ENCODE data around the gene SPG7. TPM values are rescaled to one million over a fixed set of nuclear protein-coding genes. Genes with fewer than 3 reads are reported as not detected.

The SPG7 gene
- total RNA-seq, 2 experiments from 2014 or later: 68.6 to 76.7 TPM

- no peaks in the 10 kb centered on the region for H3K9me3 Mint-ChIP-seq (ENCODE audit: low read depth)
- no peaks in the 10 kb centered on the region for H3K27me3 Mint-ChIP-seq
- CTCF ChIA-PET: interaction anchor here (0.7 to 0.9 kb wide), 3 partner anchors 12 to 31 kb away, joined by 3 to 4 read pairs (median 3); partner anchors contain the start of gene CPNE7
- H3K4me1 Mint-ChIP-seq: peaks cover 16% of the 10 kb centered on the region
- DNase-seq (no peak), ATAC-seq (no peak)
- intact Hi-C loops (cut with DNase I, micrococcal nuclease): no loop called here
- no peak overlapping the region for H3K27ac Mint-ChIP-seq
- no peaks in the 10 kb centered on the region for H3K36me3 Mint-ChIP-seq (ENCODE audit: low read depth)
- POLR2A ChIA-PET: no interaction called here
- H3K4me3 Mint-ChIP-seq: peak overlapping the region; percentile 24
Observed at GRCh38 chr16:89602952-89603590, 94.9 kb downstream of the SPG7 start.

- intact Hi-C loops (cut with DNase I, micrococcal nuclease): no loop called here
- Mint-ChIP-seq H3K27ac (no peak overlapping the region), H3K9me3 (ENCODE audit: low read depth) (no peaks in the 10 kb centered on the region), H3K4me1 (peaks cover 13% of the 10 kb centered on the region), H3K36me3 (ENCODE audit: low read depth) (no peaks in the 10 kb centered on the region), H3K4me3 (no peak overlapping the region), H3K27me3 (no peaks in the 10 kb centered on the region)
- no peak for ATAC-seq
- DNase-seq: no peak
- ChIA-PET CTCF (no interaction called here), POLR2A (no interaction called here)
Observed at GRCh38 chr16:89604764-89605163, 96.6 kb downstream of the SPG7 start.

- ChIA-PET CTCF (interaction anchor here (0.6 kb wide), 1 partner anchor 10 kb away, joined by 3 read pairs; no protein-coding TSS in a partner anchor), POLR2A (no interaction called here)
- intact Hi-C loops (cut with DNase I, micrococcal nuclease): no loop called here
- ATAC-seq (no peak), DNase-seq (no peak)
- Mint-ChIP-seq H3K9me3 (ENCODE audit: low read depth) (no peaks in the 10 kb centered on the region), H3K27ac (no peak overlapping the region), H3K4me3 (no peak overlapping the region), H3K4me1 (peaks cover 13% of the 10 kb centered on the region), H3K27me3 (no peaks in the 10 kb centered on the region), H3K36me3 (ENCODE audit: low read depth) (no peaks in the 10 kb centered on the region)
Observed at GRCh38 chr16:89605186-89605970, 97.2 kb downstream of the SPG7 start.

GRCh38 chr16:89606006-89606405 lies 97.8 kb downstream of the SPG7 start:
- Mint-ChIP-seq H3K27ac (no peak overlapping the region), H3K4me3 (no peak overlapping the region), H3K9me3 (ENCODE audit: low read depth) (no peaks in the 10 kb centered on the region), H3K4me1 (peaks cover 13% of the 10 kb centered on the region), H3K36me3 (ENCODE audit: low read depth) (no peaks in the 10 kb centered on the region), H3K27me3 (no peaks in the 10 kb centered on the region)
- ATAC-seq (no peak), DNase-seq (no peak)
- ChIA-PET POLR2A (no interaction called here), CTCF (interaction anchor here (0.6 kb wide), 1 partner anchor 10 kb away, joined by 3 read pairs; no protein-coding TSS in a partner anchor)
- intact Hi-C loops (cut with DNase I, micrococcal nuclease): no loop called here

Other genes with a start within 250 kb of the SPG7 start
- 100 to 1,000 TPM; 144 to 145 TPM for gene ANKRD11, start 17.8 kb upstream of the SPG7 start, total RNA-seq
- 1,000 to 10,000 TPM; 2,518 to 3,038 TPM for gene RPL13, start 52.3 kb downstream of the SPG7 start, total RNA-seq
- gene CPNE7, start 67.4 kb downstream of the SPG7 start, total RNA-seq: 10 to 100 TPM; 17.3 to 18.7 TPM
- gene DPEP1, start 105.2 kb downstream of the SPG7 start, total RNA-seq: not detected
- 10 to 100 TPM; 37.9 to 67.3 TPM for gene CHMP1A, start 149.3 kb downstream of the SPG7 start, total RNA-seq
- 10 to 100 TPM in 1 of 2 experiments, 1 to 10 TPM in 1; 6.8 to 11.6 TPM for gene SPATA33, start 149.4 kb downstream of the SPG7 start, total RNA-seq
- 10 to 100 TPM; 78.1 to 89.8 TPM for gene CDK10, start 178.3 kb downstream of the SPG7 start, total RNA-seq
- 1 to 10 TPM; 4.9 to 6.5 TPM for gene SPATA2L, start 193.3 kb downstream of the SPG7 start, total RNA-seq
- gene VPS9D1, start 212.5 kb downstream of the SPG7 start, total RNA-seq: 1 to 10 TPM; 2.0 to 2.6 TPM
- 10 to 100 TPM; 21.3 to 24.8 TPM for gene ZNF276, start 213.1 kb downstream of the SPG7 start, total RNA-seq

Data from activated CD4-positive, alpha-beta T cell treated with anti-CD3 and anti-CD28 coated beads for 36 hours (primary cell).